ENCODE measurements around the gene WDR45. TPM values are rescaled to one million over a fixed set of nuclear protein-coding genes. Genes with fewer than 3 reads are reported as not detected.

WDR45 gene
- polyA plus RNA-seq, 3 donors = 58.9 to 60.2 (median 59.4) TPM

DNA sequence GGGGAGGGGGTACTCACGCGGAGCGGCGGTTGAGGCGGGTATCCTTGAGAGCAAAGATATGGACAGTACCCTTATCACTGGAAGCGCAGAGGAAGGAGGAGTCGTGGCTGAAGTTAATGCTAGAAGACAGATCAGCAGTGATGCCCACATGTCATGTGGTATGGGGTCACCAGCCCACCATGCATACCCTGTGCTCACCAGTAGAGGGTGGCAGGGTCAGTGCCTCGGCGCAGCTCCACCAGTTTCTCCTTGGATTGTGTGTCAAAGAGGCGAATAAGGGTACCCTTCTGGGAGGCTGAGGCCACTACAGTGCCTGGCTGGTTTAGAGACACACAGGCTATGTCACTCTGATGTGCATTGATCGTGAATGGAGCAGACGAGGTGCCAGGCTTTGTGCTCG is 4.3 kb downstream of the WDR45 start:
- no peak for DNase-seq (ENCODE audit: low read depth in 3 of 3, low spot score in 2 of 3)

DNA sequence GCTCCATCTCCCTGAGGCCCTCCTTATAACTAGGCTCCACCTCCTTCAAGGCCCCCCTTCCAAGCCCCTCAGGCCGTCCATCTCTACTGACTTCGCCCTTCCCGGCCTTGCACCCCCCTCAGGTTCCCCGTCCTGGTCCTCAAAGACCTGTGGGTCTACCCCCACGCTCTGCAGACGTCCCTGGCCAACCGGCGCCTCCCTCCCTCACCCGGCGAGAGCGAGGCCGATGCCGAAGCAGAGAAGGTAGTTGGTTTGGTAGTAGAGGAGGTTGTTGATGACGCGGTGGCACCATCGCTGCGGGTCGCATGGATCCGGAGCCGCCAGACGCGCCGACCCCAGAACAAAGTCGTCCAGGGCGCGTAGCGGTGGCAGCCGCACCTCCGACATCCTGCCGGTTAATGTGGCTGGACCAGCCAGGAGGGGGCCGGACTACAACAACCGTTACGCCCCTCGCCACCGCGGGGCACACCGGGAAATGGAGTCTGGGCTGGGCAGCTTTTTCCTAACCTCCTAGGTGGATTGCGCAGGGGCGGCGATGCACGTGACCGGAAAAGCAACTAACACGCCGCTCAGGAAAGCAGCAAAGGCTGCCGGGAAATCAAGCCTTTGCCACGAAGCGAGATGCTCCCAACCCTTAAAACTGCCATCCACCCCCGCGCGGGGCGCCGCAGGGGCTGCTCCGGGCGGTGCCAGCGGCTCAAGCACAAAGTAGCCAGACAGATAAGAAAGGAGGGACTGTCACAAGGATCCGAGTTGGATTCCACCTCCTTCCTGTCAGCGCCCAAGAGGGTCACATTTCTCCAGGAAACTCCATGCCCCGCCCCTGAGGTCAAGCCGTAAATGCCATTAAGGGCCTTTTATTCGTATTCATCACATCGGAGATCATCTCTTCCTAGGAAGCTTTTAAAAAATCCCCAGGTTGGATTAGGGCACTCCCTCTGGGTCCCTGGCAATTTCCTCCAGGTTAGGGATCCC is 5.8 kb downstream of the WDR45 start, which contains the start of gene PRAF2:
PRAF2 (minus strand) TSS at position 402 of the 975 bp plus-strand sequence; CDS start at position 387, 15 bp downstream.
- peak; percentile 56 to 82 (median 74) for DNase-seq (ENCODE audit: low read depth in 3 of 3, low spot score in 2 of 3)

DNA sequence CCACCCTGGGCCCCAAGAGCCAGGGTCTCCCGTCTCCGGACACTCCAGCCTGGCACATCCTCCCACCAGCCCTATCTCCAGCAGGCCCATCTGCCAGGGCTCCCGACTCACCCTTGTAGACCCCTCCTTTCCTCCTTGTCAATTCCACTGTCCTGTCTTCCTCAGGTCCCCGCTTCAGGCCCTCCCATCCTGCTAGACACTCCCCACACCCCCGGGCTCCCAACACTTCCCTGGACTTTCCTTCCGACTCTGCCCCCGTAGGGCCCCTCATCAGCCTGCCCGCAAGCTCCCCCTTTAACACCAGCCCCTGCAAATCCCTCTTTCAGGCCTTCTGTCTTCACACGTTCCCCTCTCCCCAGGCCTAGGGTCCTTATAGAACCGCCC is 7.0 kb downstream of the WDR45 start:
- no peak for DNase-seq (ENCODE audit: low read depth in 3 of 3, low spot score in 2 of 3)

DNA sequence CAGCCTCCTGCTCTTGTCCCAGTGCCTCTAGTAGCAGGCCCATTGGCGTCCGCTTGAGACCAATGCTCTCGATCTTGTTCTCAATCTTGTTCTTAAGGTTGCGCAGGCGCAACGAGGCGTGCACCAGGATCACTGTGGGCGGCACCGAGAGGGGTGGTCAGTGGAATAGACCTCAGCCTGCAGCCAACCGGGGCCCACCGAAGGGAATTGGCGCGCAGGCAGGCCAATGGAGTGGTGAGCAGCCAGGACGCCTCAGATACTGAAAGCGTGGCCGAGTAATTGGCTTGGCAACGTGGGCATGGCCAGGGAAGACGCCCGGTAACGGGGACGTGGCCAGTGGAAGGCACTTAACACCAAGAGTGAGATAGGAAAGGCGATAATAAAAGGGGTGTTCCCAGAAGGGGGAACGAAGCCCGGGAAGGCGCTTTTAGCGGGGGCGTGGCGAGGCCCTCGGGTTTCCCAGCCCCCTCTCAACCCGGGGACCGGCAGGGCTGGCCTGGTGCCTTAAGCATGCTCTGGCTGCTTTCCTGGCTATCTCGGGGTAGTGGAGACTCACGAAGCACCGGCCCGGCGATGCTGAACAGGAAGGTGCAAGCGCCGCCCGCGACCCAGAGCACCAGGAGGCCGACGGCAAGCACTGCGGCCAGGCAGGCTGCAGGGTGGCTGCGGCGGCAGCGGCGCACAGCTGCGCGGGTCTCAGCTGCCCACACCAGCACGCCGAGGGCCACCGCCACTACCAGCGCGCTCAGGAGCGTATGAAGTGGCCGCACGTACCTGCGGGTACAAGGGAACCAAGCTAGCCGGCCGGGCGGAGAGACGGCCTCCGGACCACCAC is 7.6 kb downstream of the WDR45 start:
- DNase-seq (ENCODE audit: low read depth in 3 of 3, low spot score in 2 of 3) = peak in 2 of 3 donors; percentile 45 to 65

DNA sequence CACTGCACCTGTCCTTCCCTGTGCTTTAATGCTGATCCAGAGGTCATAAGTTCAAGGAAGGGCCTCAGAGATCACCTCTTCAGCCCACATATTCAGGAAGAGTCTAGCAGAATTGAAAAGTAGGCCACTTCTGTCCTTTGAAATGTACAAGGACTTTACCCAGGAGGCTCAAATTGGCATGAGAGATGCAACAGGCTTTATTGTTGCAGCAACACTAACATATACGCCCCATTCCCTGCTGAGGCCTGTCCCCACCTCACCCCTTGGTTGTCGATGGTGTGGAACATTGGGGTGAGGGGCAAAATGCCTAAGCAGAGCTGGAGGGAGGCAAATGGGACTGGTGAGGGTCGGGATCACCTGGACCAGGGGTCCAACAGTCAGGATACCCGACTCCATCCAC is 8.7 kb downstream of the WDR45 start:
- DNase-seq (ENCODE audit: low read depth in 3 of 3, low spot score in 2 of 3) = no peak

DNA sequence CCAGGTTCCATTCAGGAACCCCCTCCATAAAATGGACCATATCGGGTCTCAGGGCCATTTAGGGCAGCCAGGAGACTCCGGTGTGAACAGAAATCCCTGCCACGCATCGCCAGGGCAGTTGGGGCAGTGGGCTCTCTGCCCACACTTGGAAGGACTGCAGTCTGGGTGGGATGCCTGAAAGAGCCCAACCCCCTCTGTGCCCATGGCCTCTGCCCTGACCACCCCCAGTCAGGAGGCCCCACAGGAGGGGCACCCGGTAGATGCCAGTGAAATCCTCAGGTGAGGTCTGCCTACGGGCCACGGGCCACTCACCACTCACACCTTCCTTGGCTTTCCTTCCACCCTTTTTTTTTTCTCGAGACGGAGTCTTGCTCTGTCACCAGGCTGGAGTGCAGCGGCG is 10.6 kb downstream of the WDR45 start:
- DNase-seq (ENCODE audit: low read depth in 3 of 3, low spot score in 2 of 3) = no peak

DNA sequence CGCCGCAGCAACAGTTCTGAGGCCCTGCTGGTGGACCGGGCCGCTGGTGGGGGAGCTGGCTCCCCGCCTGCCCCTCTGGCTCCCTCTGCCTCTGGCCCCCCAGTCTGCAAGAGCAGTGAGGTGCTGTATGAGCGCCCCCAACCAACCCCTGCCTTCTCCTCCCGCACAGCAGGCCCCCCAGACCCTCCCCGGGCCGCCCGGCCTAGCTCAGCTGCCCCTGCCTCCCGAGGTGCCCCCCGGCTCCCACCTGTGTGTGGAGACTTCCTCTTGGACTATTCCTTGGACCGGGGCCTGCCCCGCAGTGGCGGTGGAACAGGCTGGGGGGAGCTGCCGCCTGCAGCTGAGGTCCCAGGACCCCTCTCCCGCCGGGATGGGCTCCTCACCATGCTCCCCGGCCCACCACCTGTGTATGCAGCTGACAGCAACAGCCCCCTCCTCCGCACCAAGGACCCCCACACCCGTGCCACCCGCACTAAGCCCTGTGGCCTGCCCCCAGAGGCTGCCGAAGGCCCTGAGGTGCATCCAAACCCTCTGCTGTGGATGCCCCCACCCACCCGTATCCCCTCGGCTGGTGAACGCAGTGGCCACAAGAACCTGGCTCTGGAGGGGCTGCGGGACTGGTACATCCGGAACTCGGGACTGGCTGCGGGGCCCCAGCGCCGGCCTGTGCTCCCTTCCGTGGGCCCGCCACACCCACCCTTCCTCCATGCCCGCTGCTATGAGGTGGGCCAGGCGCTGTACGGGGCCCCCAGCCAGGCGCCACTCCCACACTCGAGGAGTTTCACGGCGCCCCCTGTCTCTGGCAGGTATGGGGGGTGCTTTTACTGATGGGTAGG is 12.2 kb downstream of the WDR45 start:
- DNase-seq (ENCODE audit: low read depth in 3 of 3, low spot score in 2 of 3) = no peak

DNA sequence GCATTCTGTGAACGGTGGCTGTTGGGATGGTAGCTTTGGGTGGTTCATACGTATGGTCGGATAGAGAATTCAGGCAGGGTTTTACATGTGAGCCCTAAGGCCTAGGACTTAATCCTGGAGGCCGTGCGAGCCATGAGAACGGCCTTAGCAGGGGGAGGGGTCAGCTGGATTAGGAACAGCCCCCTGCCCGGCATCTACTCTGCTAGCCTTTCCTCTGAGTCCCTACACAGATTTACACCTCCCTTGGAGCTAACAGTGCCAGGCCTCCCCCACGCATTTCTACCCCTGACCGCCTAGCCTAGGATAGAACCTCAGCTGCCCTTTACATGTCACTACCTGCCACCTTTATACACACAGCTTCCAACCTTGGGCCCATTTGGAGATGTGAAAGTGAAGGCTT is 13.0 kb downstream of the WDR45 start:
- no peak for DNase-seq (ENCODE audit: low read depth in 3 of 3, low spot score in 2 of 3)

DNA sequence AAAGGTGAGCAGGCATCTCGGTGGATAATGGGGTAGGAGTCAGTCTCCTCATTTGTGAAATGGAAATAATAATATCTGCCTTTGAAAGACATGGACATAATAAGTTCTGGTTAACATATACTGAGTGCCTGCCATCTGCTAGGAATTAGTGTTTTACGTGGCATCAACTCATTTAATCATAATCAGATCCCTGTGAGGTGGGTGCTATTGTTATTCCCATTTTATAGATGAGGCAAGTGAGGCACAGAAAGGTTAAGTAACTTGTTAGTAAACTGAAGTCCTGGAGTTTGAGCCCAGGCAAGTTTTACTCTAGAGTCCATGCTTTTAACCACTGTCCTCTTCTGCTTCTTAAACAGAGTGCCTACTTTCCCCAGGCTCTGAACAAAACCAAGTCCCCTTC is 13.4 kb downstream of the WDR45 start:
- DNase-seq (ENCODE audit: low read depth in 3 of 3, low spot score in 2 of 3) = no peak

DNA sequence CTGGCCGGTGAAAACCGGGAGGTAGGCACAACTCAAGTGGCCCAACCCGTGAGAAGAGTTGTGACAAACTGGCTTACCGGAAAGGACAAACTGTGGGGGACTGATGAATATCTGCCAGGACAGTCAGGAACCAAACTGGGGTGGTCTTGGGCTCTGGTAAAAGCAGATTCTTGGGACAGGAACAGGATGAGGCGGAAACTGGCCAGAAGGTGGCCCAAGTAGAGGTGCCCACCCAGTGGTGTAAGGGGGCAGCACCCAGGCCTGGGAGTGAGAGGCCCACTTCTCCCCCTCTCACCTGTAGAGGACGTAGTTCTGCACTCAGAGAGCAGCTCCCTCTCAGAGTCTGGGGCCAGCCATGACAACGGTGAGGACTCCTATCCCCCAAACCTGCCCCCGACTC is 15.0 kb downstream of the WDR45 start:
- no peak for DNase-seq (ENCODE audit: low read depth in 3 of 3, low spot score in 2 of 3)

DNA sequence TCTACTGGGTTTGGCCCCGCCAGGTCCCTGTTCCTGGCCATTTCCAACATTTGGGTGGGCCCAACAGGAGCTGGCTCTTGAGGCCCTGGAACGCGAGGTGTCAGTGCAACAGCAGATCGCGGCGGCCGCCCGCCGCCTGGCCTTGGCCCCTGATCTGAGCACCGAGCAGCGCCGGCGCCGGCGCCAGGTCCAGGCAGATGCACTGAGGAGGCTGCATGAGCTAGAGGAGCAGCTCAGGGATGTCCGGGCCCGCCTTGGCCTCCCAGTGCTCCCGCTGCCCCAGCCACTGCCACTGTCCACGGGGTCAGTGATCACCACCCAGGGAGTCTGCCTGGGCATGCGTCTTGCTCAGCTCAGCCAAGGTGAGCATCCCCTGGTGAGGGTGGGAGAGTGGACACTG is 15.4 kb downstream of the WDR45 start:
- no peak for DNase-seq (ENCODE audit: low read depth in 3 of 3, low spot score in 2 of 3)

DNA sequence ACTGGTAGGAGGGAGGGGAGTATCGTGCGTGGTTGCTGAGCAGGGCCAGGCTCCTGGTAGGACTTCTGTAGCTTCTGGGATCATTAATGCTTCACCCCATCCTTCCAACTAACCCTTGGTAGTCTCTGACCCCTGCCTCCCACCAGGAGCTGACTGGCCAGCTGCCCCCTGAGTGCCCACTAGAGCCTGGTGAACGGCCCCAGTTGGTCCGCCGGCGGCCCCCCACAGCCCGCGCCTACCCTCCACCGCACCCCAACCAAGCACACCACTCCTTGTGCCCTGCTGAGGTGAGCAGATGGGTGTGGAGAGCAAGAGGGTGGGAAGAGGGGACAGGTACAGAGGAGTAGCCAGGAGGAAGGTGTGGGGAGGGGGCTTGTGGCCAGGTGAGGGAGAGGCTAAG is 16.0 kb downstream of the WDR45 start:
- DNase-seq (ENCODE audit: low read depth in 3 of 3, low spot score in 2 of 3) = no peak

DNA sequence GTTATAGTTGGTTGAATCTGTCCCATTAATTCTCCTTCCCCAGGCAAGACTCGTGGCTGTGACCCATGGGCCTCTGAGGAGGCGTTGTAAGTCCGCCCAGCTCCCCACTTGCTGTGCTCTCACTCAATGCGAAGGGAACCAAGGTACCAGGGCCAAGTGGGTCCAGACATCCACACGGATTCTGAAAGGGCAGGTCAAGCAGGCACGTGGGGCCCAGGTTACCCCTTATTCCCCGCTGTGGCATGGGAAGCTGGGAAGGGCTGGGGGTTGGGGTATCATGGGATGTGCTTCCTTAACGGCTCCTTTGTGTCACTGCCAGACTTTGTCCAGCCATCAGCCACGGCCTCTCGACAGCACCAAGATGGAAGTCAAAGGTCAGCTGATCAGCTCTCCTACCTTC is 17.8 kb downstream of the WDR45 start:
- no peak for DNase-seq (ENCODE audit: low read depth in 3 of 3, low spot score in 2 of 3)

DNA sequence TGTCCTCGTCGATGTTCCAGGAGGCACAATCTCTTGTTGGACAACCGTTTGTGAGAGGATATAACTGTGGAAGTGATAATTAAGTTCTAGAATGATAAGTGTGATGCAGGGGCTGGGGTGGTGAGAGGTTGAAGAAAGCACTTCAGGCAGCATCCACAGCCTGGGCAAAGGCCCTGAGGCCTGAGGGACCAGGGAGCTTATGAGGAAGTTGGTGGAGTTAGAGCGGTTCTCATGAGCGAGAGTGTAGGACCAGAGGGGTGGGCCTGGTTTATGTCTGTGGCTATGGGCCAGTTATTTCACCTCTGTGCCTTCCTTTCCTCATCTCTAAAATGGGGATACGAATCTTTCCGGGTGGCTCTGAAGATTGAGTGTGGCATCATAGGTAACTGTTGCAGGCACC is 18.2 kb downstream of the WDR45 start:
- no peak for DNase-seq (ENCODE audit: low read depth in 3 of 3, low spot score in 2 of 3)

DNA sequence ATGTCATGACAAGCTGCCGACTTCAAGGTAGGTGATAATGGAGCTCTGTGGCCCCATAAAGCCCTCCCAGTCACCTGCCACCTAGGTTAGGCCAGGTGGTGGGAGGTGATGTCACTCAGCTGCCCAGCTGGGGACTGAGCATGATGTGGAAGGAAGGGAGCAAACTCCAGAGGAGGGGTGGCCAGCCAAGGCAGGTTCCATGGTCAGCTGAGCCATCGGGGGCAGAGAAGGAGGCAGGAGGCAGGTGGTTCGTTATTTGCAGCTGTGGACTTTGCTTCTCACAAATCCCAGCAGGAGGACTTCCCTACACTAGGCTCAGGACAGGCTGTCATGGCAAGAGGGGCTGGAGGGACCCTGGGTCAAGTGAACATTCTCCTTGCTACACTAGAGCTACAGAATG is 18.8 kb downstream of the WDR45 start:
- DNase-seq (ENCODE audit: low read depth in 3 of 3, low spot score in 2 of 3) = no peak

DNA sequence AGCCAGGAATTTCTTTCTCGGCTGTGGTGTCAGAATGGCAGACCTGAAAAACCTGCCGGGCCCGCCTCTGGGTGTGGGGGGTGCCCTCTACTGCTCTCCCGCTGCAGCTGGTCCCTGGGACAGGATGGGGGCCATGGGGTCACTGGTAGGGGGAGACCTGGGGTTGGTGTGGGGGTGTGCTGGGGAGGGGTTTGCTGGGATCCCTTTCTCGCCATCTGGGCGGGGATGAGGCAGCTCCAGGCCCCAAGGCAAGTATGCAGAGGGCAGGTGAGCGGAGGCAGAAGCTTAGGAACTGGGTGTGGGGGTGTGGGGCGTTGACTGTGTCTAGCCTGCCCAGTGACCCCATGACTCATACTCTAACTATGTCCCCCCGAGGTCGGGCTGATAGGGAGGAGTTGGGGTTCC is 20.0 kb downstream of the WDR45 start:
- DNase-seq (ENCODE audit: low read depth in 3 of 3, low spot score in 2 of 3) = no peak

DNA sequence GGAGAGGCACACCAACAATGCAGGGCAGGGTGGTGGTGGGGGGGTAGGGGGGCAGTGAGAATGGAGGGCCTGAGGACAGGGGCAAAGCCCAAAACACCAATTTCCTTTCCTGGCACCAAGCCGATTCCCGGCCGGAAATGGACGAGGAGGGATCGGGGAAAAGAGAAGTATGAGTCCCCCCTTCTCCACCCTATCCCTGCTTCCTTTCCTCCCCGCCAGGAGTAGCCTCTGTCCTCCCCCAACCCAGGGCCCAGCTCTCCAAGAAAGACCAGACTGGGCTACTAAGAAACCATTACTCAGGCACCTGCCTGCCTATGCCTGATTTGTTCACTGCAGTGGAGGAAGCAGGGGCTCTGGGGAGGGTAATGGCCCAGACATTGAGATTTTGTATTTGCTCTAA is 20.5 kb downstream of the WDR45 start:
- no peak for DNase-seq (ENCODE audit: low read depth in 3 of 3, low spot score in 2 of 3)

DNA sequence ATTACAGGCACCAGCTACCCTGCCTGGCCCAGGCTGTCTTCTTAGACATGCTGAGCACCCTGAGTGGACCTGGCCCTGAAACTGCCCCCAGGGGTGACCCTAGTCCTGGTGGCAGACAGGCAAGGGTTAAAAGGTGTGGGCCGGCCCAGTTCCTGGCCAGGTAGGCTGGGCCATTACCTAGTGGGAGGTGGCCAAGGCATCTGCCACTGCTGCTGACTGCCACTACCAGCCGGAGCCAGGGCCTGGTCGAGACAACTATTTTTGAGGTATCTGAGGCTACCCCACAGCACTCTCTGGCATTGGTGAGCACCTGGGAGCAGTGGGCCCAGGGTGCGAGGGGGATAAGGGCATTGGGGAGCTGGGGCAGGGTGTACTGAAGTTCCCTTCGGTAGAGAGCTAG is 20.9 kb downstream of the WDR45 start, which contains the start of gene CCDC120:
CCDC120 (plus strand) TSS at position 206 of the 400 bp plus-strand sequence. CDS start 3,043 bp downstream, outside the sequence.
- DNase-seq (ENCODE audit: low read depth in 3 of 3, low spot score in 2 of 3) = no peak

DNA sequence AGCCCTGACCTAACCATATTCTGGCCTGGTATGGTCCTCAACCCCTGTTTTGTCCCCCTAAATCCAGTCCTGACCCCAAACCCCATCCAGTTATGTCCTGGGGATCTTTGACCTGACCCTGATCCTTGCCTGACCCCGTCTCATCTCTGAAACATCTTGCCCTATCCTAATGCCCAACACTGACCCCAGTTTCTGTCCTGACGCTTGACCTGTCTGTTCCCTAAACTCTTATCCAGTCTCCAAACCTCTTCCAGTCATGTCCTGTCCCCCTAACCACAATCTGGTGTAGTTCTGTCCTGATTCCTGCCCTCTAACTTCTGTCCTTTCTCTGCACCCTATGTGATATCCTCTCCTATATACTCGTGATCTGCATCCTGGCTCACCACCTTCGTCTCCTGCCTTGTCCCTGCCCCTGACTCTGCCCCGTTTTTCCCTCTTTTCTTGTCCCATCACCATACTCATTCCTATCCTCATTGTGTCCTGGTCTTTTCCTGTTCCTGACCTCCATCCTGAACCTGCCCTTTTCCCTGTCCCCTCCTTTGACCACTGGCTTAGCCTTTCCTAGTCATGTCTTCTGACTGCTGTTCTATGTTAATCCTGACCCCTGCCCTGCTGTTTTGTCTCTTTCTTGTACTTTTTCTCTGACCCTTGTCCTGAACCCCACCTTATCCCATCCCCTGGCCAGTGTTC is 25.5 kb downstream of the WDR45 start:
- no peak for DNase-seq (ENCODE audit: low read depth in 3 of 3, low spot score in 2 of 3)

Measured in right renal cortex interstitium (tissue), 3 donors.